Stimulated activated effector memory CD8-positive, alpha-beta T cell treated with anti-CD3 and anti-CD28 coated beads, Interleukin-12 subunit alpha, Interleukin-12 subunit beta, amount 100 ng/mL, for 72 hours (primary cell): ENCODE measurements around the gene EMID1.
A peak's percentile ranks its signal among the peaks of the same experiment; 100 is the strongest.

Experiments used
- ATAC-seq: fragments of 150-1000 bp; cut with Tn5 transposase; 2 replicates; pipeline ENCODE4 v1.10.0; 2021
- DNase-seq, 2 donors: peaks; one replicate each; pipeline ENCODE4 v3.0.0; 2021 to 2022; ENCODE audit warnings: low spot score in 2 of 2
- H3K27ac Mint-ChIP-seq: one replicate; pipeline ENCODE4 v1.8.0; 2022; ENCODE audit warnings: mild to moderate bottlenecking, mixed read lengths
- H3K36me3 Mint-ChIP-seq: one replicate; pipeline ENCODE4 v1.8.0; 2022; ENCODE audit warnings: mild to moderate bottlenecking, mixed read lengths
- H3K4me1 Mint-ChIP-seq: one replicate; pipeline ENCODE4 v1.8.0; 2022; ENCODE audit warnings: mixed read lengths
- H3K4me3 Mint-ChIP-seq: one replicate; pipeline ENCODE4 v1.8.0; 2022; ENCODE audit warnings: mild to moderate bottlenecking, mixed read lengths
- H3K9me3 Mint-ChIP-seq: one replicate; pipeline ENCODE4 v1.8.0; 2022; ENCODE audit warnings: mixed read lengths

EMID1 gene

GRCh38 chr22:29205594-29206371 lies at the start of gene EMID1:
EMID1 (plus strand) TSS chr22:29205896; CDS start chr22:29206039, 143 bp downstream.
- Mint-ChIP-seq H3K36me3 (no peaks in the 10 kb centered on the region), H3K4me3 (peak within 1 kb of the TSS; percentile 71), H3K27ac (no peak within 1 kb of the TSS), H3K9me3 (no peaks in the 10 kb centered on the region), H3K4me1 (peaks cover 25% of the 10 kb centered on the region)
- ATAC-seq, result peak; percentile 9
- DNase-seq, result no peak

GRCh38 chr22:29155966-29156365 lies 49.7 kb upstream of the EMID1 start:
- Mint-ChIP-seq H3K4me1 (peaks cover 8% of the 10 kb centered on the region), H3K4me3 (no peak overlapping the region), H3K27ac (no peak overlapping the region), H3K9me3 (no peaks in the 10 kb centered on the region), H3K36me3 (no peaks in the 10 kb centered on the region)
- no peak for DNase-seq
- ATAC-seq, result no peak

- ATAC-seq, result no peak
- Mint-ChIP-seq H3K4me3 (no peak overlapping the region), H3K4me1 (peaks cover 8% of the 10 kb centered on the region), H3K9me3 (no peaks in the 10 kb centered on the region), H3K27ac (no peak overlapping the region), H3K36me3 (no peaks in the 10 kb centered on the region)
- DNase-seq, result no peak
These were observed 49.2 kb upstream of the EMID1 start for GRCh38 chr22:29156507-29156906.

GRCh38 chr22:29157759-29158535 lies 47.7 kb upstream of the EMID1 start:
- peaks cover 8% of the 10 kb centered on the region for H3K4me1 Mint-ChIP-seq
- no peaks in the 10 kb centered on the region for H3K36me3 Mint-ChIP-seq
- H3K9me3 Mint-ChIP-seq, result no peaks in the 10 kb centered on the region
- H3K27ac Mint-ChIP-seq, result no peak overlapping the region
- ATAC-seq (no peak), DNase-seq (no peak)
- no peak overlapping the region for H3K4me3 Mint-ChIP-seq

- no peaks in the 10 kb centered on the region for H3K36me3 Mint-ChIP-seq
- ATAC-seq (no peak), DNase-seq (no peak)
- no peak overlapping the region for H3K4me3 Mint-ChIP-seq
- no peak overlapping the region for H3K27ac Mint-ChIP-seq
- peaks cover 8% of the 10 kb centered on the region for H3K4me1 Mint-ChIP-seq
- H3K9me3 Mint-ChIP-seq, result no peaks in the 10 kb centered on the region
These were observed 47.1 kb upstream of the EMID1 start for GRCh38 chr22:29158546-29158945.

- no peak for ATAC-seq
- peaks cover 23% of the 10 kb centered on the region for H3K4me1 Mint-ChIP-seq
- no peak for DNase-seq
- H3K36me3 Mint-ChIP-seq, result no peaks in the 10 kb centered on the region
- no peak overlapping the region for H3K4me3 Mint-ChIP-seq
- no peak overlapping the region for H3K27ac Mint-ChIP-seq
- no peaks in the 10 kb centered on the region for H3K9me3 Mint-ChIP-seq
These were observed 41.9 kb upstream of the EMID1 start for GRCh38 chr22:29163808-29164207.

GRCh38 chr22:29165321-29166060 lies 40.2 kb upstream of the EMID1 start:
- H3K4me3 Mint-ChIP-seq, result no peak overlapping the region
- no peaks in the 10 kb centered on the region for H3K9me3 Mint-ChIP-seq
- H3K27ac Mint-ChIP-seq, result no peak overlapping the region
- H3K36me3 Mint-ChIP-seq, result no peaks in the 10 kb centered on the region
- ATAC-seq (no peak), DNase-seq (no peak)
- peaks cover 23% of the 10 kb centered on the region for H3K4me1 Mint-ChIP-seq

GRCh38 chr22:29166180-29166579 lies 39.5 kb upstream of the EMID1 start:
- Mint-ChIP-seq H3K4me1 (peaks cover 23% of the 10 kb centered on the region), H3K9me3 (no peaks in the 10 kb centered on the region), H3K27ac (peak overlapping the region; percentile 55), H3K4me3 (peak overlapping the region; percentile 42), H3K36me3 (no peaks in the 10 kb centered on the region)
- no peak for DNase-seq
- ATAC-seq, result no peak

GRCh38 chr22:29167032-29167911 lies 38.4 kb upstream of the EMID1 start:
- H3K4me1 Mint-ChIP-seq, result peaks cover 23% of the 10 kb centered on the region
- H3K36me3 Mint-ChIP-seq, result no peaks in the 10 kb centered on the region
- peak; percentile 33 to 78 for DNase-seq
- H3K27ac Mint-ChIP-seq, result peak overlapping the region; percentile 60
- peak overlapping the region; percentile 42 for H3K4me3 Mint-ChIP-seq
- H3K9me3 Mint-ChIP-seq, result no peaks in the 10 kb centered on the region
- peak; percentile 93 for ATAC-seq

- Mint-ChIP-seq H3K36me3 (no peaks in the 10 kb centered on the region), H3K4me1 (peaks cover 12% of the 10 kb centered on the region), H3K9me3 (peaks cover 9% of the 10 kb centered on the region), H3K4me3 (no peak overlapping the region), H3K27ac (no peak overlapping the region)
- DNase-seq (no peak), ATAC-seq (no peak)
These were observed 34.0 kb upstream of the EMID1 start for GRCh38 chr22:29171721-29172120.

GRCh38 chr22:29172216-29172615 lies 33.5 kb upstream of the EMID1 start:
- DNase-seq (no peak), ATAC-seq (no peak)
- no peak overlapping the region for H3K4me3 Mint-ChIP-seq
- peaks cover 9% of the 10 kb centered on the region for H3K9me3 Mint-ChIP-seq
- H3K4me1 Mint-ChIP-seq, result peaks cover 7% of the 10 kb centered on the region
- no peaks in the 10 kb centered on the region for H3K36me3 Mint-ChIP-seq
- H3K27ac Mint-ChIP-seq, result no peak overlapping the region

- peaks cover 9% of the 10 kb centered on the region for H3K9me3 Mint-ChIP-seq
- H3K27ac Mint-ChIP-seq, result no peak overlapping the region
- no peak overlapping the region for H3K4me3 Mint-ChIP-seq
- ATAC-seq, result no peak
- no peaks in the 10 kb centered on the region for H3K36me3 Mint-ChIP-seq
- H3K4me1 Mint-ChIP-seq, result no peaks in the 10 kb centered on the region
- no peak for DNase-seq
These were observed 30.3 kb upstream of the EMID1 start for GRCh38 chr22:29175312-29175835.

GRCh38 chr22:29183971-29184848 lies 21.5 kb upstream of the EMID1 start:
- Mint-ChIP-seq H3K4me1 (no peaks in the 10 kb centered on the region), H3K4me3 (no peak overlapping the region), H3K9me3 (no peaks in the 10 kb centered on the region), H3K27ac (no peak overlapping the region), H3K36me3 (no peaks in the 10 kb centered on the region)
- no peak for DNase-seq
- no peak for ATAC-seq
